H9 (cell line): ENCODE results near the gene DDX51. TPM values are rescaled to one million over a fixed set of nuclear protein-coding genes. Genes with fewer than 3 reads are reported as not detected.
A peak's percentile ranks its signal among the peaks of the same experiment; 100 is the strongest.

Source experiments
- DNase-seq: peaks from one replicate; pipeline ENCODE4 v3.0.0-alpha.2; 2017
- H2AFZ ChIP-seq: one replicate; pipeline ENCODE4 v1.6.1; 2013; ENCODE audit warnings: mild to moderate bottlenecking, low read length, control low read depth, moderate library complexity
- H2AK5ac ChIP-seq: 2 replicates; pipeline ENCODE4 v1.6.1; 2013; ENCODE audit warnings: low read length, control low read depth, mixed read lengths; ENCODE audit not compliant: insufficient read length
- H2BK120ac ChIP-seq: one replicate; pipeline ENCODE4 v1.6.1; 2013; ENCODE audit warnings: low read depth, mild to moderate bottlenecking, low read length, control low read depth, inconsistent platforms; ENCODE audit not compliant: poor library complexity, severe bottlenecking
- H2BK12ac ChIP-seq: 2 replicates; pipeline ENCODE4 v1.6.1; 2013; ENCODE audit warnings: low read length, control low read depth, mixed read lengths, low read depth; ENCODE audit not compliant: insufficient read length
- H2BK15ac ChIP-seq: 2 replicates; pipeline ENCODE4 v1.6.1; 2013; ENCODE audit warnings: low read depth, low read length, control low read depth
- H2BK20ac ChIP-seq: one replicate; pipeline ENCODE4 v1.6.1; 2013; ENCODE audit warnings: low read depth, mild to moderate bottlenecking, low read length, control low read depth, inconsistent platforms; ENCODE audit not compliant: poor library complexity, severe bottlenecking
- H2BK5ac ChIP-seq: 2 replicates; pipeline ENCODE4 v1.6.1; 2013; ENCODE audit warnings: low read length, control low read depth, mixed read lengths; ENCODE audit not compliant: insufficient read length
- H3K14ac ChIP-seq: 2 replicates; pipeline ENCODE4 v1.6.1; 2013; ENCODE audit warnings: low read length, control low read depth; ENCODE audit not compliant: insufficient read depth
- H3K18ac ChIP-seq: 2 replicates; pipeline ENCODE4 v1.6.1; 2013; ENCODE audit warnings: low read depth, mild to moderate bottlenecking, mixed read lengths, low read length, control low read depth; ENCODE audit not compliant: insufficient read length
- H3K23ac ChIP-seq: 2 replicates; pipeline ENCODE4 v1.6.1; 2013; ENCODE audit warnings: low read length, control low read depth, mixed read lengths, low read depth; ENCODE audit not compliant: insufficient read length
- H3K23me2 ChIP-seq: 2 replicates; pipeline ENCODE4 v1.6.1; 2013; ENCODE audit warnings: low read depth, mild to moderate bottlenecking, mixed read lengths, low read length, control low read depth; ENCODE audit not compliant: insufficient read length, poor library complexity, severe bottlenecking
- H3K27ac ChIP-seq: 2 replicates; pipeline ENCODE4 v1.5.1; 2013; ENCODE audit warnings: low read length, control low read depth, mixed read lengths, low read depth; ENCODE audit not compliant: insufficient read length
- H3K27me3 ChIP-seq: 2 replicates; pipeline ENCODE4 v1.6.1; 2013; ENCODE audit warnings: low read length, control low read depth, inconsistent platforms; ENCODE audit not compliant: insufficient read depth
- H3K4ac ChIP-seq: 2 replicates; pipeline ENCODE4 v1.6.1; 2013; ENCODE audit warnings: low read depth, mild to moderate bottlenecking, control low read depth, inconsistent platforms, low read length, moderate library complexity
- H3K4me1 ChIP-seq: 2 replicates; pipeline ENCODE4 v1.6.1; 2013; ENCODE audit warnings: low read length, control low read depth, inconsistent platforms; ENCODE audit not compliant: insufficient read depth
- H3K4me2 ChIP-seq: 2 replicates; pipeline ENCODE4 v1.6.1; 2013; ENCODE audit warnings: low read length, control low read depth, mixed read lengths; ENCODE audit not compliant: insufficient read length, insufficient read depth
- H3K56ac ChIP-seq: 2 replicates; pipeline ENCODE4 v1.6.1; 2013; ENCODE audit warnings: low read depth, mild to moderate bottlenecking, mixed read lengths, low read length, control low read depth; ENCODE audit not compliant: insufficient read length
- H3K79me1 ChIP-seq: 2 replicates; pipeline ENCODE4 v1.6.1; 2013; ENCODE audit warnings: low read depth, mild to moderate bottlenecking, moderate library complexity, low read length, control low read depth, inconsistent platforms; ENCODE audit not compliant: insufficient read depth, poor library complexity, severe bottlenecking
- H3K79me2 ChIP-seq: 2 replicates; pipeline ENCODE4 v1.6.1; 2013; ENCODE audit warnings: low read length, control low read depth, inconsistent platforms; ENCODE audit not compliant: insufficient read depth
- H3K9ac ChIP-seq: 2 replicates; pipeline ENCODE4 v1.6.1; 2013; ENCODE audit warnings: low read length, control low read depth, mixed read lengths; ENCODE audit not compliant: insufficient read length; ENCODE audit errors: extremely low read depth
- H3K9me3 ChIP-seq: one replicate; pipeline ENCODE4 v1.6.1; 2013; ENCODE audit warnings: low read depth, low read length, inconsistent platforms; ENCODE audit not compliant: control insufficient read depth
- H3T11ph ChIP-seq: one replicate; pipeline ENCODE4 v1.6.1; 2013; ENCODE audit warnings: mild to moderate bottlenecking, low read length, control low read depth, inconsistent platforms
- H4K20me1 ChIP-seq: one replicate; pipeline ENCODE4 v1.6.1; 2013; ENCODE audit not compliant: control insufficient read depth, insufficient read length, insufficient read depth
- H4K5ac ChIP-seq: 2 replicates; pipeline ENCODE4 v1.6.1; 2013; ENCODE audit warnings: low read depth, mild to moderate bottlenecking, mixed read lengths, low read length, control low read depth; ENCODE audit not compliant: insufficient read length
- H4K8ac ChIP-seq: replicated peaks from 2 replicates; pipeline ENCODE4 v1.6.1; 2013; ENCODE audit warnings: low read length, control low read depth, mixed read lengths, low read depth; ENCODE audit not compliant: insufficient read length
- H4K91ac ChIP-seq: 2 replicates; pipeline ENCODE4 v1.6.1; 2013; ENCODE audit warnings: low read depth, mild to moderate bottlenecking, moderate library complexity, mixed read lengths, low read length, control low read depth; ENCODE audit not compliant: insufficient read length
- H3K27ac Mint-ChIP-seq, 3 experiments: 2 replicates in 2 of 3; 3 replicates in 1 of 3; pipeline ENCODE4 v1.8.0; 2020 to 2021; ENCODE audit warnings: mixed read lengths in 3 of 3, mild to moderate bottlenecking in 1 of 3, moderate library complexity in 1 of 3
- H3K27me3 Mint-ChIP-seq: 2 replicates; pipeline ENCODE4 v1.8.0; 2021; ENCODE audit warnings: low read depth, mild to moderate bottlenecking, moderate library complexity, mixed read lengths
- H3K36me3 Mint-ChIP-seq, 3 experiments: 2 replicates in 2 of 3; 3 replicates in 1 of 3; pipeline ENCODE4 v1.8.0; 2020 to 2021; ENCODE audit warnings: low read depth in 3 of 3, mixed read lengths in 3 of 3; ENCODE audit not compliant: insufficient read depth in 1 of 3
- H3K4me1 Mint-ChIP-seq, 2 experiments: 2 replicates each; pipeline ENCODE4 v1.8.0; 2020; ENCODE audit warnings: mixed read lengths in 2 of 2
- H3K4me3 Mint-ChIP-seq, 2 experiments: 2 replicates in 1 of 2; 3 replicates in 1 of 2; pipeline ENCODE4 v1.8.0; 2020 to 2021; ENCODE audit warnings: mild to moderate bottlenecking in 2 of 2, mixed read lengths in 2 of 2, moderate library complexity in 1 of 2
- H3K9me3 Mint-ChIP-seq, 2 experiments: 2 replicates in 1 of 2; 3 replicates in 1 of 2; pipeline ENCODE4 v1.8.0; 2020; ENCODE audit warnings: mild to moderate bottlenecking in 2 of 2, mixed read lengths in 2 of 2, moderate library complexity in 1 of 2
- CTCF ChIP-seq: fragments of 200-600 bp; sonication (generic); conservative IDR thresholded peaks from 3 replicates; pipeline ENCODE4 v1.8.0; 2021; ENCODE audit warnings: antibody characterized with exemption, mild to moderate bottlenecking
- WGBS: extraction: QIAGEN DNeasy Blood & Tissue Kit; methylation state at CpG from one replicate; pipeline ENCODE4 v1.1.7; 2013; ENCODE audit warnings: missing lambda C conversion rate, low lambda C conversion rate, mixed read lengths; ENCODE audit not compliant: insufficient read length; ENCODE audit errors: extremely low coverage; 5-methylcytosine and 5-hydroxymethylcytosine counted together
- total RNA-seq: library from RNA; stranded (reverse); gene quantifications from 2 replicates; pipeline ENCODE4 v1.2.1, GENCODE V29; 2021

The DDX51 gene
- total RNA-seq, 1 experiment from 2014 or later, result 37.9 TPM

GRCh38 chr12:132116709-132117557 lies 27.2 kb downstream of the DDX51 start:
- Histone ChIP-seq H2BK120ac (no peak overlapping the region), H4K5ac (no peak overlapping the region), H4K91ac (no peak overlapping the region), H3K4ac (no peak overlapping the region), H3K27ac (no peak overlapping the region), H4K8ac (no peak overlapping the region), H4K20me1 (no peaks in the 10 kb centered on the region), H3K18ac (no peak overlapping the region), H3K79me1 (no peaks in the 10 kb centered on the region), H3K27me3 (no peaks in the 10 kb centered on the region), H2BK15ac (no peak overlapping the region), H3K4me1 (no peaks in the 10 kb centered on the region), H3K9ac (no peak overlapping the region), H3K23ac (no peak overlapping the region), H2BK12ac (no peak overlapping the region), H2AK5ac (no peak overlapping the region), H3T11ph (no peak overlapping the region), H2BK5ac (no peak overlapping the region), H2AFZ (no peak overlapping the region), H3K9me3 (no peaks in the 10 kb centered on the region), H3K23me2 (no peaks in the 10 kb centered on the region), H2BK20ac (no peak overlapping the region), H3K4me2 (no peak overlapping the region), H3K14ac (no peak overlapping the region), H3K56ac (no peak overlapping the region), H3K79me2 (no peaks in the 10 kb centered on the region)
- peak; percentile 30 for DNase-seq
- Mint-ChIP-seq H3K36me3 (peaks cover 19 to 43% (median 34%) of the 10 kb centered on the region in 3 experiments; a peak in 6 of 7 replicates), H3K9me3 (no peaks in the 10 kb centered on the region), H3K4me1 (no peaks in the 10 kb centered on the region), H3K27me3 (no peaks in the 10 kb centered on the region), H3K27ac (no peak overlapping the region), H3K4me3 (no peak overlapping the region)
- WGBS, result no CpG with 5 or more reads among the region's 58 CpGs
- TF ChIP-seq CTCF, result no peak
